Daoy (cell line): ENCODE data around the gene LASP1NB.
"Not testable (repeated sequence)": the region's sequence is repeated elsewhere in the genome, so short reads cannot be mapped to it uniquely, and the experiment has no call there.

Experiments used
- DNase-seq: peaks from one replicate; pipeline ENCODE4 v3.0.0-alpha.2; 2015; ENCODE audit warnings: low read depth

LASP1NB gene

GRCh38 chr17:38918129-38918913 lies 7.1 kb upstream of the LASP1NB start:
- no peak for DNase-seq

GRCh38 chr17:38918916-38919315 lies 6.5 kb upstream of the LASP1NB start:
- no peak for DNase-seq

GRCh38 chr17:38919316-38920078 lies 5.9 kb upstream of the LASP1NB start:
- DNase-seq = no peak

- DNase-seq = no peak
Measured at GRCh38 chr17:38920374-38921291, 4.8 kb upstream of the LASP1NB start.

- no peak for DNase-seq
Measured at GRCh38 chr17:38921756-38922411, 3.5 kb upstream of the LASP1NB start.

- peak; percentile 51 for DNase-seq
Measured at GRCh38 chr17:38922538-38923297, 2.7 kb upstream of the LASP1NB start.

GRCh38 chr17:38926293-38927070 lies 1.1 kb downstream of the LASP1NB start:
- no peak for DNase-seq

- DNase-seq = not testable (repeated sequence)
Measured at GRCh38 chr17:38930782-38931181, 5.4 kb downstream of the LASP1NB start.

- not testable (repeated sequence) for DNase-seq
Measured at GRCh38 chr17:38933962-38934361, 8.5 kb downstream of the LASP1NB start.

- no peak for DNase-seq
Measured at GRCh38 chr17:38939987-38940386, 14.6 kb downstream of the LASP1NB start.

- no peak for DNase-seq
Measured at GRCh38 chr17:38940404-38940803, 15.0 kb downstream of the LASP1NB start.

- no peak for DNase-seq
Measured at GRCh38 chr17:38942696-38943334, 17.4 kb downstream of the LASP1NB start.

GRCh38 chr17:38943607-38944006 lies 18.2 kb downstream of the LASP1NB start:
- DNase-seq = no peak

- no peak for DNase-seq
Measured at GRCh38 chr17:38947189-38947588, 21.8 kb downstream of the LASP1NB start.

GRCh38 chr17:38953800-38954199 lies 28.4 kb downstream of the LASP1NB start:
- DNase-seq = not testable (repeated sequence)

GRCh38 chr17:38958326-38958725 lies 32.9 kb downstream of the LASP1NB start:
- DNase-seq = no peak

GRCh38 chr17:38958756-38959155 lies 33.3 kb downstream of the LASP1NB start:
- DNase-seq = no peak

GRCh38 chr17:38959508-38959907 lies 34.1 kb downstream of the LASP1NB start:
- DNase-seq = no peak

GRCh38 chr17:38960402-38960801 lies 35.0 kb downstream of the LASP1NB start:
- no peak for DNase-seq
